CD4-positive, alpha-beta T cell treated with Interleukin-6 for 4 hours (primary cell): ENCODE results near the gene TMEM53.
"Not testable (repeated sequence)": the region's sequence is repeated elsewhere in the genome, so short reads cannot be mapped to it uniquely, and the experiment has no call there.

Experiments used
- DNase-seq: peaks from one replicate; pipeline ENCODE4 v3.0.0-alpha.2; 2020; ENCODE audit warnings: mixed read lengths

Gene TMEM53

DNA sequence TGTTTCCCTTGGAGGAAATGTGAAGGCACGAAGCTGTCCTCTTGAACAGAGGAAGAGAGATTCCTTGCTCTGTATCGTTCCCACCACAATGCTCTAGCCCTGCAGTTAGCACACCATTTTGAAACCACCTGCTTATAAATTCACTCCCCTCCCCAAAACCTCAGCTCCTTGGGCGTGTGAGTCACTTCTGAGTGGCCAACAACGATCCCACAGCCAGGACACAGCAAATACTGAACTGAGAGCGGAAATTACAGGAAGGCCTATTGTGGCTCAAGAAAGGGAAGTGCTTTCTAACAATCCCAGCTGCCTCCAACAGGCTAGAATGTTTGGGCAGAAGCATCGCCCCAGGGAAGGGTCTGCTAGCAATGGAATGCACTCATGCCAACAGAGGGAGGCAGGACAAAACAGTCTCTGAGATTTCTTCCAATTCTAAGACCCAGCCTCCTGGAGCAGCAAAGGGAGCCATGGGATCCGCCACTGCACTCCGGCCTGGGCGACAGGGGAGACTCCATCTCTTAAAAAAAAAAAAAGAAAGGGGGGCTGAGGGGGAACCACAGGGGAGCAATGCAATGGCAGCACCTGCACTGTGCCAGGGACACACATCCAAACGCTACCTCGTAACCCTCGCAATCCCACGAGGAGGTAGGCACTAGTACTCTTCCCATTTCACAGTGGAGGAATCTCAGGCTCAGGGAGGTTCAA lies 1.9 kb downstream of the TMEM53 start:
- DNase-seq, result peak; percentile 16

DNA sequence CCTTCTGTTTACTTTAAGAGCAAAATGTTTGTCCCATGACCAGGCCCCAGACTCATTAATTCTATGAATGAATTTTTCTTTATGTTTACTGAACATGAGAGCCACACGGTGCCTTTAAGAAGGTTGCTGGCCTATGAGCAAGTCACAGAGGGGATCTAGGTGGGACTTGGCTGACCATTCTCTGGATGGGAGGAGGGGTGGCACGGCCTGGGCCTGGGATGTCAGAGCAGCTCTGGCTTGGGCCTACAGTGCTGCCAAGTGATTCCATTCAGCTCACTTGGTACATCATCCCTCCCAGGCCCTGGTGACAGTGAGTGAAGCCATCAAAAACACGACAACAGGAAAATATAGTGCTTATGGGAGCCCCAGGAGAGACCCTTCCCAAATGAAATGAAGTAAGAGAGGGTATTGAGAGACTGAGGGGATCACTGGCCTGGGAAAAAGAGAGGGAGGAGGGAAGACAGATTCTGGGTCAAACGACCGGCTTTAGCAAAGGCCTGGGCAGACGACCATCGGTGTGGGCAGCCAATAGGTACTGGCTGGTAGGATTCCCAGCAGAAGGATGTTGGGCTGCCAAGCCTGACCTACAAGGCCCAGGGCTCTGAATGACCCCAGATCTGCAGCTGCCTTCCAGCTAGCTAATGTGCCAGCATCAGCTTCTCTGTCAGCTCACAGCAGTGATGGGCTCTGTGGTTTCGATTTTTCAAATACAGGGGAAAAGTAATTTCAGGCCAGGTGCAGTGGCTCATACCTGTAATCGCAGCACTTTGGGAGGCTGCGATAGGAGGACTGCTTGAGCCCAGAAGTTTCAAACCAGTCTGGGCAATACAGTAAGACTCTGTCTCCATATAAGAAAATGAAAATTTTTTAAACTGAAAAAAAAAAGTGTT lies 3.3 kb downstream of the TMEM53 start:
- no peak for DNase-seq

DNA sequence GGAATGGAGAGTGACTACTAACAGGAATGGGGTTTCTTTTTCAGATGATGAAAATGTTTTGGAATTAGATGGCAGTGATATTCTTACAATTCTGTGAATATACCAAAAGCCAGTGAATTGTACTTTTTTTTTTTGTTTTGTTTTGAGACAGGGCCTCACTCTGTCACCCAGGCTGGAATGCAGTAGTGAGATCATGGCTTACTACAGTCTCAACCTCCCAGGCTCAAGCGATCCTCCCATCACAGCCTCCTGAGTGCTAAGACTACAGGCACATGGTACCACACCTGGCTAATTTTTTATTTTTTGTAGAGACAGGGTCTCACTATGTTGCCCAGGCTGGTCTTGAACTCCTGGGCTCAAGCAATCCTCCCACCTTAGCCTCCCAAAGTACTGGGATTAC lies 7.6 kb downstream of the TMEM53 start:
- not testable (repeated sequence) for DNase-seq

DNA sequence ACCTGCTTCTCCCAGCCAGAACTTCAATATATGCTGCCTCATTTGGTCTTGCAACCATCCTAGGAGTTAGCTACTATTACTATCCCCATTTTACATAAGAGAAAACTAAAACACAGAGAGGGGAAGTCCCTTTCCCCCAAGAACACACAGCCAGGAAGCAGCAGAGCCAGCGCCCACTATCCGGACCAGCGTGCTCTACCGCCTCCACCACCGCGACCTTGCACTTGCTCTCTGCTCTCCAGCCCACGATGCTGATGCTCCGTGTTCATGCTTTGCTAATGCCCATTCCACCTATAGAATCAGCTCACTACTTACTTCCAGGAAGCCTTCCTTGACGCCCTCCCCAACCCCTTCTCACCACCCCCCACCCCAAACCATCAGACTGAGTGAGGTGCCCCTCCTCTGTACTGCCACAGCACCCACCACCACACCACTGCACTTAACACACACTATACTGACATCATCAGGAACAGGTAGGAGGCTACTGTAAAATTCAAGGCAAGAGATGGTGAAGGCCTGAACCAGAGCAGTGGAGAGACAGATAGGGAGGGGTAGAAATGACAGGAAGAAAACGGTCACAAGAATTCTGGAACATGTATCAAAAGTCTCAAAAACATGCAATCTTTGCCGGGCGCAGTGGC lies 9.4 kb downstream of the TMEM53 start:
- peak; percentile 35 for DNase-seq

DNA sequence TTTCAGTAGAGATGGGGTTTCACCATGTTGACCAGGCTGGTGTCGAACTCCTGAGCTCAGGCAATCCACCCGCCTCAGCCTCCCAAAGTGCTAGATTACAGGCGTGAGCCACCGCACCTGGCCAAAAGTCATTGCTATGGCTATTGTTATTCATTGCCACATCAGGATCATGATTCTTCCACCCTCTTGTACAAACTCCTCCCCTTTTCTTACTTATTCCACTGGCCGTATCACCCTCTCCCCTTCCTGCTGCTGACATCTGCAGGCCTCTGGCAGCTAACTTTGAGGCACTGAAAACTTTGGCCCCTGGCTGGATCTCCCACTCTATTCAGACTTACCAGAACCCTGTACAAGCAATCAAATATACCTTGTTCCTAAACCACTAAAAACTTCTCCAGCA lies 10.9 kb downstream of the TMEM53 start:
- DNase-seq, result no peak

DNA sequence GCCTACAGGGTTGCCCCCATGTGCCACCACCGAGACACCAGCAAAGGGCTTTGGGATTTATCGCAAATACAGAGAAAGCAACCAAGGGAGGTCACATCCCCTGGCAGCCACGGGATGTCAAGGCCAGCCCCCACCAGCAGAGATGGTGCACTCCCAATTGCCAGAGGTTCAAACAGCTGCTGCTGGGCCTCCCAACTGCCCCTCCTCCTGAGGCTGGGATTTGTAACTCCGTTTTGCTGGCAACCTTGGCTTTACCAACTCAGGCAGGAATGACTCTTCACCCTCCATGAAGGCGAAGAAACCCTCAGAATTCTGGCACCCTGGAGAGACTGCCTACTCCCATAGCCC lies 11.6 kb downstream of the TMEM53 start:
- no peak for DNase-seq

DNA sequence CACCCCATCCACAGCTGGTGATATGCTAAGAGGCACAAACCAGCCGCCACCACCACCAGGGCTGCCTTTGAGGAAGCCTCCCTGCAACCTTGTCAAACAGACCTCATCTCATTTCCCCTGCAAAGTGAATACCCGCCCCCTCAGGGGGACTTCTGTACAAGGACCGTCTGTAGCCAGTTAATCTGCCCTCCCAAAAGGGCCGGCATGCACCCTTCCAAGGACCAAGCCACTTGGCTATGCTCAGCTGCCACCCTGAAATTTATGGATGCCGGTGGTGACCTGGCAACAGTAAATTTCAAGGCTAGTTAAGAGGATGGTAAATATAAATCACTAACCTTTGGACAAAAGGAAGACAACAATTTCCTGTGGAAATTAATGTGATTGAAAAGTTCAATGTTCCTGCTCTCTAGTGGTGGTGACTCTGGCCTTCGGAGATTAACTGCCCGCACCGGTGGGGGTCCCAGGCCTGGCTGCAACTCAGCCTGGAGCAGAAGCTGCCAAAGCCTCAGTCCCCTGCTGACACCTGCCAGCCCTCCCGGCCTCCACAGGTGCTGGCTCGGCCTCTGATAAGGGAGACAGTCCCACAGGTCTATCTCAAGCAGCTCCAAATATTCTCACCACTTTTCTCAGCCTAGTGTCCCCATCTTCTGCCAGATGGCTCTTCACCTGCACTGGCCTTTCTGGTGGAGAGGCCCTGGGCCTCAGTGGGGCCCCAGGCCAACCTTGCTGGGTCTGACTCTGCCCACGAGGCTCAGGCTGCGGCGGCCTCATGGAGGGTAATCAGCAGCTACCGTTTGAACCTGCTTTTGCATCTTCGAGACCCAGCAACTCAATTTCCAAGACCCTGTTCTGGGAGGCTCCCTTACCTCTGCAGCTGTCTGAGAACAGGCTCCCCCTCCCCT lies 12.2 kb downstream of the TMEM53 start:
- DNase-seq, result no peak

DNA sequence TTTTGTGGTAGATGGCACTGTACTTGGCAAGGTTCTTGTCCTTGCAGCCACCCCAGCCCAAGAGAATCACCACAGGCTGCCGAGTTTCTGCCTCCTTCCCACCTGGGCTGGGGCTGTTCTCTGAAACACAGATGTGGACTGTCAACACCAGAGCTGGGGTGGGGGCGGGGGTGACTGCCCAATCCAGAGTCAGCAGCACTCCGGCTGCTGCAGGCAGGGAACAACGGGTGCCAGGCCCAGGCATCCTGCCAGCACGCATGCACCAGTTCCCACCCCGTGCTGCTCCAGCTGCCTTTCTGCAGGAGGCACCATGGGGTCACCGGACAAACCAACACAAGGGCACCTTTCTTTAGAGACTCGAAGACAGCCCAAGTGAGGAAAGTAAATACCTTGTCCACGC lies 14.1 kb downstream of the TMEM53 start:
- no peak for DNase-seq

DNA sequence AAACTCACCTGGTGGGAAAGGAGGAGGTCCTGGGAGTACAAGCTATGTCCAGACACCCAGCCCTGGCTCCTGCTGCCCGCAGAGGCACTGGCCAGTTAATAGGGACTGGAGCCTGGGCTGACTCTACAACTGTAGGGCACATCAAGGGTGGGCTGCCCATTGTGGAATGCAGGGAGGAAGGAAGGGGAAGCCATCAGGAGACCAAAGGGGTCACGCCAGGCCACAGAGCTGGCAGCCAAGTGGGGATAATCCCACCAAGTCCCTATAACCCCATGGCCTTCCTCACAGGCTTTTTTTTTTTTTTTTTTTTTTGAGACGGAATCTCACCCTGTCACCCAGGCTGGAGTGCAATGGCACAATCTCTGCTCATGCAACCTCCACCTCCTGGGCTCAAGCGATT lies 14.7 kb downstream of the TMEM53 start:
- no peak for DNase-seq

DNA sequence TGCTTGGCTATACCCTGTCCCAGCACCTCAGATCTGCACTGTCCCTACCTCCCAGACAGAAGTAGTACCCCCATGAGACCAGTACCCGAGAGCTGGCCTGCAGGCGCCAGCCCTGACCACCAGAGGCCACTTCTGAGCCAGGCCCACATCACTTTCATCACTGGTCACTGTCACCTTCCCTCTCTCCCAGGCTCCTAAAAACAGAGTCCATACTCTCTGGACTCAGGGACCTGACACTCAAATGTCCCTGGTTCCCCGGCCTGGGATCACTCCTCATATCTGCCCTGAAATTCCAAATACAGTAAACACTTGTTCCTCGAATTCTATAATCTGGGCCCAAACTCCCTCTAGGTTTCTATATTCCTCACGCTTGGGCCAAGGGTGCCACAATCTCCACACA lies 18.7 kb downstream of the TMEM53 start:
- DNase-seq, result no peak

DNA sequence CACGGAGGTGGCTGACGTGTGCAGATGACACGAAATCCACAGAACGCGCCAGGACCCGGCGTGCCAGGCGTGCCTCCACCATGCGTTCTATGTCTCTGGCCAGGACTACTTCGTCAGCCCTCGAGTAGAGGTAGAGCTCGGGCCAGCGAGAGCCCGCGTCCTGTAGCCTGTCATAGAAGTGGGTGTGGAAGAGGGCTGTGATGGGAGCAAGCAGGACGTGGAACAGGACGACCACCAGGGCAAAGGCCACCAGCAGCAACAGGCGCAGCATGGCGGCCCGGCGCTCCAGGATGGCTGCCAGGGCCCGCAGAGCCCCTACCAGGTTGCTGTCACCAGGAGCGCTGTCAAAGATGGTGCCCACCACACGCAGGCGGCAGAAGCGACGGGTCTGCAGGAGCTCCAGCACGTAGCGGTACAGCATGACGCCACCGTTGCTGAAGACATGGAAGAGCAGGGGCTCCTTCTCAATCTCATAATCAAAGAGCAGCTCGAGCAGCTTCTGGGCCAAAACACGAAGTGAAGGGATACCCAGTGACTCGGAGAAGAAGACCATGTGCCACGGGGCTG lies 19.6 kb downstream of the TMEM53 start:
- no peak for DNase-seq

DNA sequence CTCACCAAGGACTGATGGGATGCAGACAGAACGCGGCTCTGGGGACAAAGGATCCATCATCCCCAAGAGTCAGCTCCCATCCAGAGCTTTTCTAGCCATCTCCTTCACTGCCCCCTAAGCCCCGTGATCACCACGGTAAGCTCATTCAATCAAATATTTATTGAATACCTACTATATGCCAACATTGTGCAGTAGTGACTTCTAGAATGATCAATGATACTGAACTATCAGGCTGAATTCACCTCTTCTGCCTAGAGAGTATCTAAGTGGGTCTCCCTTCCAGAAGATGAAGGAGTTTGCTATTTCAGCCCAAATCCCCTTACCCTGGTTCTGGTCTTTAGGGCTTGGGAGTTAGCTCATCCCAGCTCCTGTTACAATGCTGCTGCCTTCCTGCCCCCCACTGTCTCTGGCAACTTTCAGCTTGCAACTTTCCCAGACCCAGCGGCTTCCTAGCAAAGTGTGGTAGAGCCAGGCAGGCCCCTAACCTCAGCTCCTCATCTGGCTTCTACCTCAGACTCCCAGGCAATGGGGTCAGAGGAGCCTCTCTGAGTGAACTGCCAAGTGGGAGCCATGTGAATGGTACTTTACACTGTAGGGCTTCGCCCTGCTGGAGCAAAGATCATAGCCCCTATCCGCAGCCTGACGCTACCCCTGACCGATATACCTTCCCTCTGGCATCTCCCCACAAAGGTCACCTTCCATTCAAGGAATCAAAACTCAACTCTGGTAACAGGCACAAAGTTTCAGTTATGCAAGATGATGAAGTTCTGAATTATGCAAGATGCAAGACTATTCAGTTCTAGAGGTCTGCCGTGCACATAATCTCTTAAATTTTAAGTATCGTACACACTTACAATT lies 20.9 kb downstream of the TMEM53 start:
- no peak for DNase-seq

DNA sequence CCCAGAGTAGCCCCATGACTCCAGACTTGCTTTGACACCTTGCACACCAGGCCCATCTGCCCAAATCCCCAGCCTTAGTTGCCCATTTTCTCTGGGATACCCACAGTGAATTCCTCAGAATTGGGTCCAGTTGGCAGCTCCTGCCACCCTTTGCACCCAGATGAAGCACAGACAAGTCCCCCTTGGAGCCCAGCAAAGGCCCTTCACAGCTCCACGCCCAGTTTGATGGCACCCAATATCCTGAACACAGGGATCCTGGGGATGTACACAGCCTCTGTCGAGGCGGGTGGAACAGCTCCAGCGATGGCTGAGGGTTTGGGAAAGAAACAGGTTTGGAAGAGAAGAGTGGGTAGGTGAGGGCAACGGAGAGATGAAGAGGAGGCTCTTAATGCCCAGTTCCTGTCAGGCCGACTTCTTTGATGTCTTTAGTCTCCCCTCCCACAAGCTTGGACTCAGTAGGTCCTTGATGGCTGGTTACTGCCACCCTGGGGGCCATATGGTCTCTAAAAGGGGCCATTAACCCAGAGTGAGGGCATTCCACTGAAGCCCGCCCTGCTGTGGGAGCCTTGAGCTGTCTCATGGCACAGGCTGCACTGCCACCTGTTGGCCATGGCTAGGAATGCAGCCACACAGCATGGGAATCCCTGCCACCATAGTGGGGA lies 21.7 kb downstream of the TMEM53 start:
- DNase-seq, result peak; percentile 78

DNA sequence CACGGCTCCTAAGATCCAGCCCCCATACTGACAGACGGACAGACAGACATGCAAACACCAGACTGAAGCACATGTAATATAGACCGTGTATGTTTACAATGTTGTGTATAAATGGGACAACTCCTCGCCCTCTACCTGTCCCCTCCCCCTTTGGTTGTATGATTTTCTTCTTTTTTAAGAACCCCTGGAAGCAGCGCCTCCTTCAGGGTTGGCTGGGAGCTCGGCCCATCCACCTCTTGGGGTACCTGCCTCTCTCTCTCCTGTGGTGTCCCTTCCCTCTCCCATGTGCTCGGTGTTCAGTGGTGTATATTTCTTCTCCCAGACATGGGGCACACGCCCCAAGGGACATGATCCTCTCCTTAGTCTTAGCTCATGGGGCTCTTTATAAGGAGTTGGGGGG lies 23.2 kb downstream of the TMEM53 start:
- no peak for DNase-seq

DNA sequence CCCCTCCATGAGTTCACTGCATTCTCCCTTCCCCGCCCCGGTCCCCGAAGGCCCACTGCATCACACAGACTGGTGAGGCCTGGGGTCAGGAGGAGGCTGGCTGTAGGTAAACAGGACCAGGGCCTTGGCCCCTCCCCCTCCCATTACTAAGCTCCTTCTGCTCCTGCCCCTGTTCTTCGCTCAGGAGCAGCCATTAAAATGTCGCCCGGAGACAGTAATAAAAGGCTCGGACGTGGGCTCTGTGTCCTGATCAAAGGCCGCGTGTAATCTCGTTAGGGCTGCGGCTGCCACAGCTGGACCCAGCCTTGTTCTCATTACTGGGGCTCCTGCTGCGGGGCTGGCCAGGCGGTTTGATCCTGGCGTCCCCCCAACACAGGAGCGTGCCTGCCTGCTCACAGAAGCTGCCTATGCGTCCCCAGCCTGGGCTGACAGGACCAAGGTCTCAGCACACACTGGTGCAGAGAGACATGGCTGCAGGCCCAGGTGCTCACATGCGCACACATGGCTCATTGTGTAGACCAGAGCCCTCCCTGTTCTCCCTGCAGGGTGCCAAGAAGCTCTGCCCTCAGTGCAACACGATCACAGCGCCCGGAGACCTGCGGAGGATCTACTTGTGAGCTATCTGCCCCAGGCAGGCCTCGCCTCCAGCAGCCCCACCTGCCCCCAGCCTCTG lies 24.0 kb downstream of the TMEM53 start:
- no peak for DNase-seq

DNA sequence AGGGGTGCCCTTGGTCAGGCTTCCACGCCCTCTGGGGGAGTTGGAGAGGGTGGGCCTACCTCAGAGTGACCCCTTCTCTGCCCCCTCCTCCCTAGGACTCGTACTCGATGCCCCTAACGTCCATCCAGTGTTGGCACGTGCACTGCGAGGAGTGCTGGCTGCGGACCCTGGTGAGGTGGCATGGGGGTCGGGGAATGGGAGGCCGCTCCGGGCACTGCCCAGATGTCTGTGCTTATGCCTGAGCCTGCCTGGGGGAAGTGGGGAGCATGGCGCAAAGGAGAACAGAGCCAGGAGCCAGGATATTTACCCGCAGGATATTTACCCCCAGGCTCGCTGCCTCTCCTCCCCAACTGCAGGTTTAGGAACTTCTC lies 24.5 kb downstream of the TMEM53 start:
- no peak for DNase-seq

DNA sequence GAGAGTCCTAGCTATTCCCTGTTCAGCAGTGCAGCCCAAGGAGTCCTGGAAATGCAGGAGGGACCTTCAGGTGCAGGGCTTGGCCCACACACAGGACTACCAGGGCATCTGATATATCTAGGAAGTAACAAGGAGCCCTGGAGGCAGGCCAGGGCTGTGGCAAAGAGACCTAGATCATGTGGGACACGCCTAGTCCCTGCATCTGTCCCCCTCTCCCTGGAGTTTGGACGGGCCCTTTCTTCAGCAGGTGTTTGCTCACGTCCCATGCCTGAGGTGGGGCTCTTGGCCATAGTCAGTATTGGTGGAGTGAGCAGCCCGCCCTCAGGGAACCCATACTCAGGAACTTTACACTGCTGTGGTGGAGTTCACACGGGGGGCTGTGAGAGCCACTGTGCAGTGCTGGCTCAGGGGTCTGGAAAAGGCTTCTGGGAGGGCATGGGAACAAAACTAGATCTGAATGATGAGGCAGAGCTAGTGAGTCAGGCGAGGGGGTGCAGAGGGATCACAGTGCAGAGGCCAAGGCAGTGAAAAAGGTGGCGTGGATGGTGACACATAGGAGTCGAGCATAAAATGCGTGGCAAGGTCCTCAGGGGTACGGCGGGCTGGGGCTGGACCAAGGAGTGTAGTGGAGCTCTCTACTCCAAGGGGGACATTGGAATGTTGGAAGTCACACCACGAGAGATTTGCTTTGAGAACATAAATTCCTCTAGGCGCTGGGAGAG lies 25.6 kb downstream of the TMEM53 start:
- no peak for DNase-seq

DNA sequence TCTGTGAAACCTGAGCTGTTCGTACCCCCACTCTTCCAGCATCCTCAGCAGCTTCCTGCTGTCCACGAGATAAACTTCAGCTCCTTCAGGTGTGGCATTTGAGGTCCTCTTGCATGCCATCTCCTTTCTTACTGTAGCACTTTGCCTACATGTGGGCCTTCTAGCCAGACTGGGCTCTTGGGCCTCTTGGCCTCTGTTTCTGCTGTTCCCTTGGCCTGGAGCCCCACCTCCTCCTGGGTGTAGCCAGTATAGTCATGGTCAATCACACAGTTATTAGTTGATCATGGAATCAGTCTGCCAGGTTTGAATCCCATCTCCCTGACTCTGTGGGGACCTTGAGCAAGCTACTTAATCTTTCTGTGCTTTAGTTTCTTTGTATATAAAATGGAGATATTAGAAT lies 26.4 kb downstream of the TMEM53 start:
- DNase-seq, result no peak

DNA sequence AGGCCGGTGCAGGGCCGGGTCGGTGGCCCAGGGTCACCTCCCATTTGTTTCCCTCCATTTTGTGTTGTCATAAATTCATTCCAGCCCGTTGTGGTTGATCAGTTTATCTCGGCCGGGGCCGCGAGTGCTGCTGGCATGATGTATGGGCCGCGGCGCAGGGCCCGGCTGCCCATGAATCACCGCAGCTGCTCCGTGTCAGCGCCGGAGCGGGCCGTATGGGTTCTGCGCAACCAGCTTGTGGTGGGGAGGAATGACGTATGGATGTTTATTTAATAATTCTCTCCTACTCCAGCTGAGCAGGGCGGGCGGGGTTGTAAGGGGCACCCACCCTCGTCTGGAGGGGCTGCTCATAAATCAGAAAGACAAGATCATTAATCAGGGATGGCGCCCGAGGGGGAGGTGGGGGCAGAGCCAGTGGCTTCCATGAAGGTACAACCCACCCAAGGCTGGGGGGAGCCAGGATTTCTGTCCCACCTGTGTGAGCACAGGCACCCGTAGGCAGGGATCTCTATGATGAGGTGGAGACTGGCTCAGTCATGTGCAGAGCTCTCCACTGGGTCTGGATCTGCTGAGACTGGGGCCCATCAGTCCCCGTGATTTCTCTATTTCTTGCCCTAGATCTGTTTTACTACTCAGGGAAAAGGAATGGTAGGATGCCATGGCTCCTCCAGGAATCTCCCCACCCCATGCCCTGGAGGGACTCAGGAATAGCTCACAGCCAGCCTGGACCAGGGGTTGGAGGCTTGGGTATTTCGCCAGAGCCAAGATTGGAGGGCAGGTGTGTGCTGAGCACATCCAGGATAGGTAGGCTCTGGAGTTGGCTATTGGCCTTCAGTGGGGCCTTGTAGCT lies 27.8 kb downstream of the TMEM53 start:
- DNase-seq, result no peak
